K562 (cell line): ENCODE results near the gene CREB5. TPM values are rescaled to one million over a fixed set of nuclear protein-coding genes. Genes with fewer than 3 reads are reported as not detected.
A peak's percentile ranks its signal among the peaks of the same experiment; 100 is the strongest.

ENCODE experiments used
- ATAC-seq: fragments of 200-7000 bp; cut with Tn5 transposase; 3 replicates; pipeline ENCODE4 v1.9.1; 2020; ENCODE audit warnings: moderate library complexity
- BruUV-seq: library from RNA; stranded (reverse); fragments of 400-500 nt; replicated peaks from 2 replicates; lab custom pipeline; 2021; lab: Mats Ljungman, UMichigan
- CTCF ChIA-PET: fragments of 300-600 bp; formaldehyde crosslinking; extraction: SDS; loops from one replicate; lab custom pipeline; 2021; ENCODE audit warnings: low intra/inter-chr PET ratio; lab: Yijun Ruan, JAX
- POLR2A ChIA-PET: fragments of 300-600, 350-650 bp; sonication (Branson Sonifier 250); formaldehyde crosslinking; extraction: SDS; loops from one replicate; lab custom pipeline; 2021; ENCODE audit warnings: antibody characterized with exemption, inconsistent platforms; lab: Yijun Ruan, JAX
- DNase-seq, 4 experiments: peaks; one replicate each; pipeline versions ENCODE4 v3.0.0 to v3.0.0-alpha.2; 2011 to 2018; ENCODE audit warnings: low spot score in 3 of 4, mixed read lengths in 3 of 4; ENCODE audit errors: extremely low read depth in 1 of 4
- FAIRE-seq: peaks from 2 replicates; lab custom pipeline; 2011; peaks lifted over from hg19 to GRCh38; lab: Jason Lieb, UNC
- H2AFZ ChIP-seq: 2 replicates; pipeline ENCODE4 v1.6.0; 2011; ENCODE audit warnings: low read depth, low read length, control low read depth, inconsistent platforms
- H3K27ac ChIP-seq: fragments of 200-600 bp; 3 replicates; pipeline ENCODE4 v1.8.0; 2011; ENCODE audit warnings: low read depth, mild to moderate bottlenecking, control low read depth, inconsistent platforms, low read length, moderate library complexity, mixed read lengths; ENCODE audit errors: extremely low read depth
- H3K27me3 ChIP-seq, 2 experiments: fragments of 300-600 bp in 1 of 2; 2 replicates in 1 of 2; 3 replicates in 1 of 2; pipeline versions ENCODE4 v1.6.0 to v1.8.0; 2011; ENCODE audit warnings: inconsistent platforms in 2 of 2, low read length in 2 of 2, mild to moderate bottlenecking in 1 of 2, mixed read lengths in 1 of 2, moderate library complexity in 1 of 2; ENCODE audit not compliant: control insufficient read depth in 2 of 2, insufficient read depth in 2 of 2
- H3K36me3 ChIP-seq: fragments of 300-600 bp; 3 replicates; pipeline ENCODE4 v1.8.0; 2011; ENCODE audit warnings: mild to moderate bottlenecking, low read length, inconsistent platforms; ENCODE audit not compliant: control insufficient read depth, insufficient read depth
- H3K4me1 ChIP-seq, 2 experiments: fragments of 200-600 bp in 1 of 2; replicated peaks in 1 of 2; 2 replicates in 1 of 2; 3 replicates in 1 of 2; pipeline versions ENCODE4 v1.5.1 to v1.8.0; 2011; ENCODE audit warnings: inconsistent platforms in 2 of 2, low read length in 2 of 2, mild to moderate bottlenecking in 1 of 2, mixed read lengths in 1 of 2, moderate library complexity in 1 of 2; ENCODE audit not compliant: control insufficient read depth in 2 of 2, insufficient read depth in 2 of 2
- H3K4me2 ChIP-seq: 2 replicates; pipeline ENCODE4 v1.6.1; 2011; ENCODE audit warnings: low read length, control low read depth, inconsistent platforms, mixed read lengths; ENCODE audit not compliant: insufficient read depth
- H3K4me3 ChIP-seq: fragments of 200-600 bp; sonication (generic), shearing (Covaris generic); 2 replicates; pipeline ENCODE4 v1.5.1; 2016; ENCODE audit warnings: control low read depth, inconsistent platforms
- H3K79me2 ChIP-seq: fragments of 200-600 bp; 3 replicates; pipeline ENCODE4 v1.8.0; 2011; ENCODE audit warnings: low read length, inconsistent platforms; ENCODE audit not compliant: control insufficient read depth, insufficient read depth
- H3K9ac ChIP-seq, 2 experiments: 2 replicates each; pipeline versions ENCODE4 v1.6.0 to v1.6.1; 2011; ENCODE audit warnings: low read depth in 2 of 2, low read length in 2 of 2, control low read depth in 1 of 2, inconsistent platforms in 1 of 2, mild to moderate bottlenecking in 1 of 2, mixed read lengths in 1 of 2; ENCODE audit not compliant: insufficient read depth in 1 of 2
- H3K9me1 ChIP-seq: one replicate; pipeline ENCODE4 v1.6.0; 2011; ENCODE audit warnings: inconsistent platforms, mild to moderate bottlenecking, low read length, moderate library complexity; ENCODE audit not compliant: control insufficient read depth, insufficient read depth
- H3K9me3 ChIP-seq: replicated peaks from 2 replicates; pipeline ENCODE4 v1.5.1; 2011; ENCODE audit warnings: low read depth, low read length, inconsistent platforms; ENCODE audit not compliant: control insufficient read depth, insufficient read depth
- H4K20me1 ChIP-seq: replicated peaks from 2 replicates; pipeline ENCODE4 v1.6.1; 2011; ENCODE audit warnings: low read length, inconsistent platforms, mixed read lengths; ENCODE audit not compliant: control insufficient read depth, insufficient read depth
- C11orf30 ChIP-seq: fragments of 450-650 bp; IDR thresholded peaks from 2 replicates; pipeline ENCODE4 v1.6.1; 2016; ENCODE audit warnings: low read depth, mild to moderate bottlenecking
- MAFK ChIP-seq: IDR thresholded peaks from 2 replicates; pipeline ENCODE4 v1.6.1; 2011; ENCODE audit warnings: low read length, improper control_type of control experiment
- ZNF316 ChIP-seq: fragments of 450-650 bp; IDR thresholded peaks from 2 replicates; pipeline ENCODE4 v1.6.1; 2016
- WGBS: fragments of 100-300 bp; shearing (Covaris generic); methylation state at CpG from one replicate; pipeline ENCODE4 v1.1.6; 2016; ENCODE audit warnings: low coverage, mixed read lengths; ENCODE audit not compliant: insufficient coverage; ENCODE audit errors: missing lambda C conversion rate; 5-methylcytosine and 5-hydroxymethylcytosine counted together
- in situ Hi-C: fragments of 300-500 bp; cut with MboI; formaldehyde crosslinking; loops from 4 replicates; pipeline ENCODE4 v1.15.0; 2018; ENCODE audit warnings: inconsistent platforms, mixed read lengths
- intact Hi-C: fragments of 100-400 bp; cut with micrococcal nuclease; formaldehyde crosslinking; loops from 2 replicates; pipeline ENCODE4 v1.14.2; 2022
- polyA plus RNA-seq, 8 experiments: library from polyadenylated mRNA; depleted of rRNA in 4 of 8; stranded (reverse) in 5 of 8; unstranded in 3 of 8; fragments of >200 nt; fragmentation: Nextera tagmentation in 2 of 8; fragmentation: Illumina TruSeq in 1 of 8; extraction: Ambion mirVana in 2 of 8; extraction: Trizol in 1 of 8; gene quantifications; 2 replicates each; pipeline versions ENCODE4 v1.2.1 to v1.2.3, GENCODE V29; 2011 to 2014; ENCODE audit warnings: inconsistent platforms in 1 of 8, missing spikeins in 1 of 8
- total RNA-seq, 7 experiments: library from RNA; depleted of rRNA in 6 of 7; stranded (reverse); fragments of >200 nt in 6 of 7; fragmentation: Illumina TruSeq in 2 of 7; extraction: Trizol in 2 of 7; gene quantifications; 2 replicates each; pipeline versions ENCODE4 v1.2.1 to v1.2.3, GENCODE V29; 2011 to 2021; ENCODE audit warnings: low replicate concordance in 1 of 7
- TF ChIP-seq, protein P1 (sequence below), 2 experiments: IDR thresholded peaks; 2 replicates each; pipeline ENCODE4 v1.6.1; 2012; ENCODE audit warnings: improper control_type of control experiment in 2 of 2, low read depth in 2 of 2, low read length in 2 of 2, borderline replicate concordance in 1 of 2

Gene CREB5
- total and polyA plus RNA-seq, 9 of the 15 experiments (the other 6 are each of a cell fraction or from before 2014, with no cell fraction given), result 0.33 to 6.4 (median 1.8) TPM

DNA sequence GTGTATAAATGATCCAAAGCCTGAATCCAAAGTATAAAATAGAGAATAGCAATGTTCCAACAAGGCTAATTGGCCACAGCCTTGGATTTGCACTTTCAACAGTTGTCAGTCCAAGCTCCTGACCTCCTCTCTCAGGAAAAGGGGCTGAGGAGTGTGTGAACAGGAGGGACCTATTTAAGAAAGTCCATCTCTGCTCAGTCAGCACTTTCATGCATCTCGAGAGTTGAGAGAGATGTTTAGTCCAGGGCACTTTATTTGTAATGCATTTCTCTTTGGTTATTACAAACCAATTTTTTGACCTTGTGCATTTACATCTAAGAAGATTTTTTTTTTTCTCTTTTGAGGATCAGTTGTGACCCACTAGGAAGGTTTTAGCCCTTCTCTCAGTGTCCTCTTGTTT is 244.2 kb downstream of the CREB5 start:
- no peaks in the 10 kb centered on the region for H4K20me1 ChIP-seq
- H3K9me1 ChIP-seq, result no peaks in the 10 kb centered on the region
- DNase-seq, result no peak
- H3K9me3 ChIP-seq, result no peaks in the 10 kb centered on the region
- WGBS, result 0% methylated on average over 1 of the region's 1 CpG
- ChIA-PET CTCF (no interaction called here), POLR2A (interaction anchor here (1.0 kb wide), 1 partner anchor 38 kb away, joined by 3 read pairs; no protein-coding TSS in a partner anchor)
- H3K4me1 ChIP-seq, result no peaks in the 10 kb centered on the region
- no peak overlapping the region for H3K4me3 ChIP-seq
- no peaks in the 10 kb centered on the region for H3K79me2 ChIP-seq
- no peaks in the 10 kb centered on the region for H3K27me3 ChIP-seq
- no peaks in the 10 kb centered on the region for H3K36me3 ChIP-seq
- TF ChIP-seq, protein P1, sequence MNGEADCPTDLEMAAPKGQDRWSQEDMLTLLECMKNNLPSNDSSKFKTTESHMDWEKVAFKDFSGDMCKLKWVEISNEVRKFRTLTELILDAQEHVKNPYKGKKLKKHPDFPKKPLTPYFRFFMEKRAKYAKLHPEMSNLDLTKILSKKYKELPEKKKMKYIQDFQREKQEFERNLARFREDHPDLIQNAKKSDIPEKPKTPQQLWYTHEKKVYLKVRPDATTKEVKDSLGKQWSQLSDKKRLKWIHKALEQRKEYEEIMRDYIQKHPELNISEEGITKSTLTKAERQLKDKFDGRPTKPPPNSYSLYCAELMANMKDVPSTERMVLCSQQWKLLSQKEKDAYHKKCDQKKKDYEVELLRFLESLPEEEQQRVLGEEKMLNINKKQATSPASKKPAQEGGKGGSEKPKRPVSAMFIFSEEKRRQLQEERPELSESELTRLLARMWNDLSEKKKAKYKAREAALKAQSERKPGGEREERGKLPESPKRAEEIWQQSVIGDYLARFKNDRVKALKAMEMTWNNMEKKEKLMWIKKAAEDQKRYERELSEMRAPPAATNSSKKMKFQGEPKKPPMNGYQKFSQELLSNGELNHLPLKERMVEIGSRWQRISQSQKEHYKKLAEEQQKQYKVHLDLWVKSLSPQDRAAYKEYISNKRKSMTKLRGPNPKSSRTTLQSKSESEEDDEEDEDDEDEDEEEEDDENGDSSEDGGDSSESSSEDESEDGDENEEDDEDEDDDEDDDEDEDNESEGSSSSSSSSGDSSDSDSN (IDR thresholded peaks at IDR 0.05; ENCODE audit: borderline replicate concordance in 1 of 2, low read depth in 2 of 2, low read length in 2 of 2), result no peak
- TF ChIP-seq ZNF316 (peak; percentile 31; the same call in 1 of the 2 replicates), MAFK (peak; percentile 24; the same call in 1 of the 2 replicates), C11orf30 (peak; percentile 38; the same call in 1 of the 2 replicates)
- H3K27ac ChIP-seq, result no peak overlapping the region
- intact Hi-C loops, result no loop called here
- in situ Hi-C loops, result no loop called here
- ATAC-seq, result no peak
- FAIRE-seq, result no peak
- H2AFZ ChIP-seq, result no peak overlapping the region
- H3K9ac ChIP-seq, result no peak overlapping the region
- BruUV-seq, result no TSS peak
- H3K4me2 ChIP-seq, result no peak overlapping the region
